NCI-H1105 treated with DMSO at 0.1 percent for 48 hours (cell line): Measurements from ENCODE around the gene RETN.

Experiments used
- DNase-seq: peaks from one replicate; lab custom pipeline; 2025; lab: John Stamatoyannopoulos, UW

RETN gene

DNA sequence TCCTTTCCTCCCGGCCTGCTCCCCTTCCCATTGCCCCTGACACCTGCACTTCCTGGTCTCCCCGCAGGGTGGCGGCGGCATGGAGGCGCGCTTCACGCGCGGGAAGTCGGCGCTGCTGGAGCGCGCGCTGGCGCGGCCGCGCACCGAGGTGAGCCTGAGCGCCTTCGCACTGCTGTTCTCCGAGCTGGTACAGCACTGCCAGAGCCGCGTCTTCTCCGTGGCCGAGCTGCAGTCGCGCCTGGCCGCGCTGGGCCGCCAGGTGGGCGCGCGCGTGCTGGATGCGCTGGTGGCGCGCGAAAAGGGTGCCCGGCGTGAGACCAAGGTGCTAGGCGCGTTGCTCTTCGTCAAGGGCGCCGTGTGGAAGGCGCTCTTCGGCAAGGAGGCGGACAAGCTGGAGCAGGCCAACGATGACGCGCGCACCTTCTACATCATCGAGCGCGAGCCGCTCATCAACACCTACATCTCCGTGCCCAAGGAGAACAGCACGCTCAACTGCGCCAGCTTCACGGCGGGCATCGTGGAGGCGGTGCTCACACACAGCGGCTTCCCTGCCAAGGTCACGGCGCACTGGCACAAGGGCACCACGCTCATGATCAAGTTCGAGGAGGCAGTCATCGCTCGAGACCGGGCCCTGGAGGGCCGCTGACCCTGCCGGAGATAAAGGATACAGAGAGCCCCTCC lies 13.5 kb downstream of the RETN start:
- DNase-seq, result no peak

DNA sequence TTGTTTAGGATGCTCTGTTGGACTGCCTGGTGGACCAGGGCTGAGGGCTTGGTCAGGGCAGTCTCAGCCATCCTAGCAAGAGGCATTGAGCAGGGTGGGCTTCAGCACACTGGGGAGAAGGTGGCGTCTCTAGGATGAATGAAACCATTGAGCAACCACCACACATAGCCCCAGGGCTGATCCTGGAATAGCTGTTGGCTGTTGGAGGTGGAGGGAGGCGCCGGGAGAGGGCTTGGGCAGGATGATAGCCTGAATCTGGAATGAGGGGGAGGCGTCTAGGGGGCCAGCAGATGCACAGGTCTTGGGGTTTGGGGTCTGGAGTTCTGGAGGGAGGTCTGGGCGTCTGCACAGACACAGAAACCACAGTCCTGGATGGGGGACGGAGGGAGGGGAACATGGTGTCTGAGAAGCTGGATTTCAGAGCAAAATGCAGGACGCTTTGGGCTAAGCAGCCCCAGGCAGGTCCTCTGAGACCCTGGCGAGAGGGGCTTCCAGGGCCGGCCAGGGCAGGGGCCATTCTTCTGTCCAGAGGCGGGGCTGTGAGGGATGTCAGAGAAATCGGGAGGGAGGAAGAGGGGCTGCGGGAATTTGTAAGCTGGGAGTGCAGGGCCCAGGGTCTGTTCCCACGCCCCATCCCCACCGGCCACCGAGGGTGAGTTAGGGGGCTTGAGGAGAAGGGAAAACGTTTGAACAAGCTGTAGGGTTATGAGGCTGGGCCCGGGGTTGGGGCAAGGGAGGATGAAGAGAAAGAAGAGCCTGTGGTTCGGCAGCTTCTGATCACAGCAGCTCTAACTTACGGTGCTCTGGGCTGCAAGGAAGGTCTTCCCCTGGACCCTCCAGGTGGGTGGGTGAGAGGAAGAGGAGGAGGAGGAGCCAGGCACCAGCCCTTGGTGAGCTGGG lies 16.9 kb downstream of the RETN start:
- no peak for DNase-seq

DNA sequence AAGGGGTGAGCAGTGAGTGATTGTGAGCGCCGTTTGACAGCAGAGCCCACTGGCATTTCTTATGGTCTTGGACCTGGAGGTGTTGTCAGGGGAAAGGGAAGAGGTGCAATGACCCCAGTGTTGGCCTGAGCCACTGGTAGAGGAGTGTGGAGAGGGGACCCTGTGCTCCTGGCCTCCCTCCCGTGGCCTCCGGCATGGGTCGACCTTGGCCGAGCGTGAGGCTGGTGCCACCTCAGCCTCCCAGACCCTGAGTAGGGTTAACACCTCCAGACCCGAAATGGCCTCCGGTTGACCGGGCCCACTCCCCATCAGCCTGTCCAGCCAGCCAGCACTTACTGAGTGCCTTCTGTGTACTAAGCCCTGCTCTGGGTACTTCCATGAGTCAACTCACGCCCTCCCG lies 18.3 kb downstream of the RETN start:
- DNase-seq, result no peak

DNA sequence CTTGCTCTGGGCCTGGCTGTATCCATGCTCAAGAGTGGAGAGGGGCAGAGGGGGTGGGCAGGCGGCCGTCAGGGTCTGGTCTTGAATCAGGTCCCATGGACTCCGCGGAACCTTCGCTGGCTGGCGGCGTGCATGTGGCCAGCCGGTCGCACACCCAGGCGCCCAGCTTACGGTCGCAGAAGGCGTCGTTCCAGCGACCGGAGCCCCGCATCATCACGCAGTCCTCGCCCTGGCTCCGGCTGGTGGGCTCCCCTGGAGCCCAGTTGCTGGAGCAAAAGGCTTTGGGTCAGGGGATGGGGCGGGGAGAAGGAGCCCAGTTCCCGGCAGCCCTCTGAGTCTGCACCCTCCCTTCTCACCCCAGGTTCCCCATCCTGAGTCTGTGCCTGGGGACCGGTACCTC lies 20.3 kb downstream of the RETN start:
- no peak for DNase-seq

DNA sequence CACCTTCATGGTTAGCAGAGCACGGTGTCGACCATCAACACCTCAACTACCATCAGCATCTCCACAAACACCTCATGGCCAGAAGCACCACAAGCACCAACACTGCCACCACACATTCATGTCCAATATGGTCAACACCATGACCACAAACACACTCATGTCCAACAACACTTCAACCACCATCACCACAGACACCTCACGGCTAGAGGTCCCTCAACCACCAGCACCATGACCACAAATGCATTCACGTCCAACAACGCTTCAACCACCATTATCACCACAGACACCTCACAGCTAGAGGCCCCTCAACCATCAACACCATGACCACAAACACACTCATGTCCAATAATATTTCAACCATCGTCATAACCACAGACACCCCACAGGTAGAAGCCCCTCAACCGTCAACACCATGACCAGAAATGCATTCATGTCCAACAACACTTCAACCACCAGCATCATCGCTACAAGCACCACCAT lies 22.0 kb downstream of the RETN start:
- no peak for DNase-seq

DNA sequence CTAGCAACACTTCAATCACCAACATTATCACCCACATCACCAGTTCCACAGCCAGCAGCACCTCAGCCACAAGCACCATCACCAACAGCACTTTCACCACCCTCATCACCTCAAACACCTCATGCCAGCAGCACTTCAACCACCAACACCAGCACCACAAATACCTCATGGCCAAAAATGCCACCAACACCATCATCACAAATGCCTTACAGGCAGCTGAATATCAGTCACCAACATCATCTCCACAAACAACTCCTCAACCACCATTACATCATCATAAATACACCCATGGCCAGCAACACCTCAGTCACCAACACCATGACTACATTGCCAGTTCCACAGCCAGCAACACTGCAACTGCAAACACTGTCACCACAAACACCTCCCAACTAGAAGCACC lies 22.6 kb downstream of the RETN start:
- DNase-seq, result no peak

DNA sequence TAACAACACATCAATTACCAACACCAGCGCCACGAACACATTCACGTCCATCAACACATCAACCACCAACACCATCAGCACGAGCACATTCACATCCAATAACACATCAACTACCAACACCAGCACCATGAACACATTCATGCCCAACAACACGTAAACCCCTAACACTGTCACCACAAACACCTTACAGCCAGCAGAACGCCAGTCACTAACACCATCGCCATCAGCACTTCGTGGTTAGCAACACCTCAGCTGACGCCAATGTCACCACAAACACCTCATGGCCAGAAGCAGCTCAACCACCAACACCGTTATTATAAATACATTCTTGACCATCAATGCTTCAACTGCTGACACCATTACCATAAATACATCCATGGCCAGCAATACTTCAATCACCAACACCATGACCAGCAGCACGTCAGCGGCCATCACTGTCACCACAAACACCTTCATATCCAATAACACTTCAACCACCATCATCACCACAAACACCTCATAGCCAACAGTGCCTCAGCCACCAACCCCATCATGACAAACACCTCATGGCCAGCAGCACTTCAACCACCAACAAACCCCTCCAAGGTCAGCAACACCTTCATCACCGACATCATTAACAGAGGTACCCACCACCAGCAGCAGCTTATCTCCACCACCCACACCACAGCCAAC lies 23.7 kb downstream of the RETN start:
- no peak for DNase-seq

DNA sequence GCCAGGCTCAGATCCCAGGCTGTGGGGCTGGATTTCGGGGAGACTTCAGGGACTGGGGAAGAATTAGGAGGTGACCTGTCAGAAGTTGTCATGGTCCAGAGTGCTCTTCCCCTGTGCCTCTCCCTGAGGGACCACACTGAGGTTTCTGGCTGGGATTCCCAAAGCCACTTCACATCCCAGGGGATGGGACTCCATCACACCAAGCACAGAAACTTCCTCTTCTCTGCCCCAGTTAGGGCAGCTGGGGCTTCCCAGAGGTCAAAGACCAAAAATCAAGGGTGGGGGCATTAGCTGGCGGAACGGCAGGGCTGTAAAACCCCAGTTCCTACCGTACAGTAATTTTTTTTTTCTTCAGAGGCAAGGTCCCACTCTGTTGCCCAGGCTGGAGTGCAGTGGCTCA lies 25.6 kb downstream of the RETN start:
- no peak for DNase-seq

DNA sequence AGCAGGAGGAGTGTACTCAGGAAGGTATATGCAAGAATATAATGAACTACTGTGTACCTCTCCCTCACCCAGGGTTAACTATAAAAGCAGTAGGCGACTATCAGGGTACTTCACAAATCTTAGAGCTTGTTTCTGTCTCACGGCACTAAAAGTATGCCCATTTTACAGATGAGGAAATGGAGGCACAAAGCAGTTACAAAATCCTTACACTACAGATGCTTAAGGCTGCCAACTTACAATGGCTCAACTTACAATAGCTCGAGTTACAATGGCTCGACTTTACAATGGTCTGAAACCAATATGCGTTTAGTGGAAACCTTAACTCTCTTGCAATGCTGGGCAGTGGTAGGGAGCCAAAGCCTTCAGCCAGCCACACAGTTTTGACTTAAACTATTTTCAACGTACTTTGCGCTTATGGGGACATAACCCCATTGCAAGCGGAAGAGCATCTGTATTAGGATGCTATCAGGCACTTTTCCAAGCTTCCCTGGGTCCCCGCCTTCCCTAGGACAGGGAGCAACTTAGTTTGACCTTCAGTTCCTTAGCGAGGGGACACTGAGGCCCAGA lies 29.0 kb downstream of the RETN start:
- no peak for DNase-seq

DNA sequence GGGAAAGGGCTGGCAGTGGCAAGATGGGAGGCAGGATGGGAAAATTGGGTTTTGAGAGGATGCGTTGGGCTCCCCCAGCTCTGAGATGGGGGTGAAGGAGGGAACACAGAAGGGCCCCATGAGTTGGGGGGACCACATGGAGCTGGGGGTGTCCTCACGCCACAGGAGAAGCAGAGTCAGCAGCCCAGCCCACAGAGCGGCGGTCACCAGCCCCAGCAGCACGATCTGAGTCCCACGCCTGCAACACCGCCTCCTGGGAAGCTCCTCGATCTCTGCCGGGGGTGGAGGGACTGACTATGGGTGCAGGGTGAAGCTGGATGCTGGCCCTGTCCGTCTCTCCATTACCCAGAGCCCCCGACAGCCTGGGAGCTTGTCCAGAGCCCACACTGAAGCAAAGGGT lies 29.7 kb downstream of the RETN start:
- DNase-seq, result no peak

DNA sequence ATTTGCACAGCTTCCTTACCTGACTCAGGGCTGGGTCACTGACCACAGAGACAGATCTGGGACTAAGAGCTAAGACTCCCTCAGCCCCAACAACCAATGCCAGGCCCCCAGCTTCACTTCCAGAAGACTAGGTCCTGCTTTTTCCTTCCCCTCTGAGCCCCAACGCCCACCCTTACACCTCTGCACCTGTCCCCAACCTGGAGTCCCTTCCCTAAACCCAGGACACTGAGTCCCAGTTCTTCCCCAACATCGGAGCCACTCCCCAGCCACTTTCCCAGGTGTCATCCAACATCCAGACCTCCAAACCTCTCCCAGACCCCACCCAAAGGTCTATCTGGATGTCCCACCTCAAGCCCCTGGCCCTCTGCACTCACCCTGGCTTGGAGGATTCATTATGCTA lies 30.2 kb downstream of the RETN start:
- no peak for DNase-seq

DNA sequence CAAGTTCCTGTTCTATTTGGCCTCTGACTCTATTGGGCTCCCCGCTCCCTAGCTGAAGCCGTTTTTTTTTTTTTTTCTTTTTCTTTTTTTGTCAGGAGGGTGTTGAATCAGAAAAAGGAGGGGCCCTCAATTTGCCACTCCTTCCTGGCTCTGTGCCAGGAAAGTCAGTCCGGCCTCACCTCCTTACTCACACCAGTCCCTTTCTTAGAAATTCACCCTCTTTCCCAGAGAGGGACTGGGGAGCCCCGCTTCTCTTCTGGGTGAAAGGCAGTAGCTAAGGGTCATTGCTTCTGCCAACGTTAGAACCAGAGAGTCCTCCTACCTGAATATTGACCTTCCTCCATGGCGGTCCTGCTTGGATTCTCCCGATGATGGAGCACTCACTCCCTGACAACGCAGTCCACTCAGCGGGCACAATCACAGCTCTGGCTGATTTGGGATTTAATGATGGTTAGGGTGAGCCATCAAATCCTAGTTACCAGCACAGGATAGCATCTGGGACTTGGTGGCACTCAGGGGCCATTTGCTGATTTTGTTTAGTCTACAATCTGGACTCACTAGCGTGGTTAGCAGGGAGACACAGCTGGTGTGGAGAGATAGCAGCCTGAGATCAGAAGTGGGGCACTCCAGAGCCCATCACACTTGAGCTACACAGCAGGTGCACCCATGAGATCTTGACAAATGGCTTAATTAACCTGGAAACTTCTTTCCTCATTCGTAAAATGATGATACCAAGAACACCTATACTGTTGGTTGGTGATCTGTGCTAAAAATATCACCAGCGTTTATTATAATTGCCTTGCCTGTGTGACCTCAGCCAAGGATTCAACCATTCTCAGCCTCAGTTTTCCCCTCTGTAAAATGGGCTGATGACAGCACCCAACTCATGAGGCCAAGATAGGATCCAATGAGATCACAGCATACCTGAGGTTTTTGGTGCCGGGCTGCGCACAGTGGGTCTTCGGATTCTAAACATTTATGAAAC lies 30.9 kb downstream of the RETN start:
- no peak for DNase-seq

DNA sequence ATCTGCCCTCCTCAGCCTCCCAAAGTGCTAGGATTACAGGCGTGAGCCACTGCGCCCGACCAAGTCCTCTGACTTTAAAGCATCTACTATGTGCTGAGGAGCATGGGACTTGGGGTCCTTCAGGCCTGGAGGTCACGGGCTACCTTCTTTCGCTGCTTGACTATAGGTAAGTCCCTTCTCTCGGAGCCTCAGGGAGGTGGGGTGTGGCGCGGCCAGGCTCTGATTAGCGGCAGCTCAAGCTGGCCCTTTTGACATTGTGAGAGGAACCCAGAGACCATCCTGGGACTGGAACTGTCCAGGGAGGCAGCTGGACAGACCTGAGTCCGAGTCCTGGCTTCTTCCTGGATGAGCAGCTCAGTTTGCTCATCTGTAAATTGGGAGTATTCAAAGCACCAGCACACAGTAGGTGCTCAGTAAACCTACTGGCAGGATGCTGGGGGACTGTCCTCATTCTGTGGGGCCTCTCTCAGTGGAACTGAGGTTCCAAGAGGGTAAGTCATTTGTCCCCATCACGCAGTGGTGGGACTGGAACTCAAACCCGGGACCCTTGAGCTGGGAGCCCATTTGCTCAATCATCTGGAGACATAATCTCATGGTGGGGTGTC lies 32.3 kb downstream of the RETN start:
- no peak for DNase-seq

DNA sequence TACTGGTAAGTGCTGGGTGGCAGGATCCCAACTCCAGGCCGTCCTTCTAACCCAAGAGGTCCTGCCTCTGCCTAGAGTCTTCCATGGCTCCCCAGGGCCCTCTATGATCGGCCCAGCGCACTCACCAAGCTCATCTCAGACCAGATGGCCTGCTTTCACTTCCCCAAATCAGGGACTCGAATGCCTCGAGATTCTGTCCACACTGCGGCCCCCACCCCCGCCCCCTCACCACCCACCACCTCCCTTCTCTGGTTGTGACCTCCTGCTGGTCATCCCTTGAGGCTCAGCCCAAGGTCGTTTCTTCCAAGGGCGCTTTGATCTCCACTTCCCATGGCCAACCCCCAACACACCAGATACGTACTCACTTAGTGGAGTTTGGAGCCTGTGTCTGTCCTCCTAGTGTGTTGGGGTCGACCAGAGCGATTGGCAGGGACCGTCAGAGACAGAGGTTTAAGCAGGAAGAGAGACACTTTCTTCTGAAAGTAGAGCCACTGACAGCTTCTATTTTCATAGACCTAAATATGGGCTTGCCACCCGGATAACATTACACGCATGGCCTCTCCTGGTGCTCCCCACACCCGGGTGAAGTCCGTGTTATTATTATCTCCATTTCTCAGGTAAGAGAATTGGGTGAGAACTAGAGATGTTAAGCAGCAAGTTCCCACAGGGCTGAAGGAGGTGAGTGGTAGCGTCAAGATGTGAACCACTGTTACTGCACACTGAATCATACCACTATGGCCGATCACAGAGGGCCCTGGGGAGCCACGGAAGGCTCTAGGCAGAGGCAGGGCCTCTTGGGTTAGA lies 33.0 kb downstream of the RETN start, which contains the start of gene FCER2:
Gene FCER2 (minus strand): TSS at position 478 of the 804 bp plus-strand sequence. CDS start 2,371 bp downstream, outside the sequence.
- DNase-seq, result no peak

DNA sequence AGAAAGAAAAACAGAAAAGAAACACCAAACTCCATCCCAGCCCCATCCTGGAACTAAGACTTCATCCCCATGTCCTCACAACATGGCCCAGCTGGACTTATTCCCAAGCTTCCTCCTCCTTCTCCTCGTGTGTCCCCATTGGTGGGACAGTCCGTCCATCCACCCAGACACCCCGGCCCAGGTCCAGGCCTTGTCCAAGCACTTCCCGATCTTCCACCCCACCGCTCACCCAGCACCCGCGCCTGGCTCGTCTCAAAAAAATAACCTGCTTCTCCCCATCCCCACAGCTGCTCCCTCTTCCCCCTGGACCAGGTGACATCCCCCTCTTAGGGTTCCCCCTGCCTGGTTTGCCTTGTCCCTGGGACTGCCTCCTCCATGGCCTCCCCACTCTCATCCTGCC lies 34.5 kb downstream of the RETN start:
- no peak for DNase-seq

DNA sequence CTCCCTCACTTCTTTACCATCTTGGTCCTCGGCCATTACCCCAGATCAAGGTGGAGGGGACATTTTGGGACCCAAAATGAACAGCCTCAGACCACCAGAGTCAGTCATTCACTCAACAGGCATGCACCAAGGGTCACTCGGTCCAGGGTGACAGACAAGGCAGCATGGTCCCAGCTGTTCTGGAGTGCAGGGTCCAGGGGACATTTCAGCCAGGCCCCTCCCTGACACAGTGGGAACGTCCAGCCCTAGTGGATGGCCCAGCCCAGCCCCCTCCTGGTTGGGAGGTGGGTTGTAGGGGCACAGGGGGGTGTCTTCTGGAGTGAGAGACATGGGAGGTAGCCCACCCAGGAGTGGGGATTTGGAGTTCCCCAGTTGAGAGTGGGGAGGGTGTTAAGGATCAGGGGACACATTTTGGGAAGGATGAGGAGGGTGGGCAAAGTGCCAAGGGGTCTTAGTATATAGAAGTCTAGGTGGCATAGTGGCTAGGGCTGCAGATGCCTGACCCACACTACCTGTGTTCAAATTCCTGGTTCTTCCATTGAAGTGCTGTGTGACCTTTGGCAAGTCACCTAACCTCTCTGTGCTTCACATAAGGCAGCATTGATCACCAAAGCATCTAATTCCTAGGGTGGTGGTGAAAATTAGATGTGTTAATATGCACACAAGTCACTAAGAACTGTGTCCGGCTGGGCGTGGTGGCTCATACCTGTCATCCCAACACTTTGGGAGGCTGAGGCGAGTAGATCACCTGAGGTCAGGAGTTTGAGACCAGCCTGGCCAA lies 35.6 kb downstream of the RETN start:
- DNase-seq, result no peak

DNA sequence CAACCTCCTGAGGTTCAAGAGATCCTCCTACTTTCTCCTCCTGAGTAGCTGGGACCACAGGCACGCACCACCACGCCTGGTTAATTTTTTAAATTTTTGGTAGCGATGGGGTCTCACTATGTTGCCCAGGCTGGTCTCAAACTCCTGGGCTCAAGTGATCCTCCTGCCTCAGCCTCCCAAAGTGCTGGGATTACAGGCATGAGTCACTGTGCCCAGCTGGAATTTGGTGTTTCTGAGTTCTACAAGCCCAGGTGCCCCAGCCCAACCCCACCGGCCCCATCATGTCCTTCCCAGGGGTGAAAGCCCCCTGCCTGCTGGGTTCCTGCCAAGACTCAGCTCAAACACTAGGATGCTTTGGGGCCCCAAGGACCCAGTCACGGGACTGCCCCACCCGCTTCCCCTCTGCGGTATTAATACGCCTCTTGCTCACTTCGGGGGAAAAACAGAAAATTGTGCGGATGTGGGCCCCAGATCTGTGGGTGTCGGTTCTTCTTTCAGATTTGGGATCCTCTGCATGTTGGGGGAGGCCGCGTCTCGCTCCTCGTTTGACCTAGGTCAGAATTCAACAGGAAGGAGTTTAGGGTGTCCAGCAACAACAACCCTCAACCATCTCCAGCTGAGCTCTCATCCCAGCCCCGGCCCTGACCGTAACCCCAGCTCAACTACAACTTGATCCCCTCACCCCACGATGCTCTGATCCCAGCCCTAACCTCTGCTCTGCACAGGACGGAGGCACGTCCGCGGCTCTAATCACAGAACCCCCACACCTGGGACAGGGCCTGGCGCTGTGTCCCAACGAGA lies 36.7 kb downstream of the RETN start:
- no peak for DNase-seq
